Measurements from ENCODE around the gene DNAH9. TPM values are rescaled to one million over a fixed set of nuclear protein-coding genes. Genes with fewer than 3 reads are reported as not detected.

Gene DNAH9
- total RNA-seq, 2 donors from 2014 or later: not detected

GRCh38 chr17:11779892-11780291 is 181.6 kb downstream of the DNAH9 start:
- DNase-seq (ENCODE audit: low spot score) (no peak), ATAC-seq (ENCODE audit: insufficient number of reproducible peaks, low FRiP score, low read depth) (no peak)
- TF ChIP-seq, protein P1, sequence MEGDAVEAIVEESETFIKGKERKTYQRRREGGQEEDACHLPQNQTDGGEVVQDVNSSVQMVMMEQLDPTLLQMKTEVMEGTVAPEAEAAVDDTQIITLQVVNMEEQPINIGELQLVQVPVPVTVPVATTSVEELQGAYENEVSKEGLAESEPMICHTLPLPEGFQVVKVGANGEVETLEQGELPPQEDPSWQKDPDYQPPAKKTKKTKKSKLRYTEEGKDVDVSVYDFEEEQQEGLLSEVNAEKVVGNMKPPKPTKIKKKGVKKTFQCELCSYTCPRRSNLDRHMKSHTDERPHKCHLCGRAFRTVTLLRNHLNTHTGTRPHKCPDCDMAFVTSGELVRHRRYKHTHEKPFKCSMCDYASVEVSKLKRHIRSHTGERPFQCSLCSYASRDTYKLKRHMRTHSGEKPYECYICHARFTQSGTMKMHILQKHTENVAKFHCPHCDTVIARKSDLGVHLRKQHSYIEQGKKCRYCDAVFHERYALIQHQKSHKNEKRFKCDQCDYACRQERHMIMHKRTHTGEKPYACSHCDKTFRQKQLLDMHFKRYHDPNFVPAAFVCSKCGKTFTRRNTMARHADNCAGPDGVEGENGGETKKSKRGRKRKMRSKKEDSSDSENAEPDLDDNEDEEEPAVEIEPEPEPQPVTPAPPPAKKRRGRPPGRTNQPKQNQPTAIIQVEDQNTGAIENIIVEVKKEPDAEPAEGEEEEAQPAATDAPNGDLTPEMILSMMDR (IDR thresholded peaks at IDR 0.05): no peak
- Histone ChIP-seq H3K27ac (no peak overlapping the region), H3K4me3 (no peak overlapping the region), H3K36me3 (no peaks in the 10 kb centered on the region), H3K27me3 (replicated peaks; ENCODE audit: insufficient read depth) (no peaks in the 10 kb centered on the region), H3K4me1 (ENCODE audit: control insufficient read depth in 1 of 2, low read depth in 2 of 2) (no peaks in the 10 kb centered on the region), H3K9me3 (no peaks in the 10 kb centered on the region)

- TF ChIP-seq, protein P1 (IDR thresholded peaks at IDR 0.05): no peak
- no peak overlapping the region for H3K27ac ChIP-seq
- no peaks in the 10 kb centered on the region for H3K9me3 ChIP-seq
- no peak for DNase-seq (ENCODE audit: low spot score)
- no peaks in the 10 kb centered on the region for H3K27me3 ChIP-seq (replicated peaks; ENCODE audit: insufficient read depth)
- no peak for ATAC-seq (ENCODE audit: insufficient number of reproducible peaks, low FRiP score, low read depth)
- no peak overlapping the region for H3K4me3 ChIP-seq
- H3K4me1 ChIP-seq (ENCODE audit: control insufficient read depth in 1 of 2, low read depth in 2 of 2): no peaks in the 10 kb centered on the region
- H3K36me3 ChIP-seq: no peaks in the 10 kb centered on the region
Observed at GRCh38 chr17:11780621-11781020, 182.4 kb downstream of the DNAH9 start.

DNA sequence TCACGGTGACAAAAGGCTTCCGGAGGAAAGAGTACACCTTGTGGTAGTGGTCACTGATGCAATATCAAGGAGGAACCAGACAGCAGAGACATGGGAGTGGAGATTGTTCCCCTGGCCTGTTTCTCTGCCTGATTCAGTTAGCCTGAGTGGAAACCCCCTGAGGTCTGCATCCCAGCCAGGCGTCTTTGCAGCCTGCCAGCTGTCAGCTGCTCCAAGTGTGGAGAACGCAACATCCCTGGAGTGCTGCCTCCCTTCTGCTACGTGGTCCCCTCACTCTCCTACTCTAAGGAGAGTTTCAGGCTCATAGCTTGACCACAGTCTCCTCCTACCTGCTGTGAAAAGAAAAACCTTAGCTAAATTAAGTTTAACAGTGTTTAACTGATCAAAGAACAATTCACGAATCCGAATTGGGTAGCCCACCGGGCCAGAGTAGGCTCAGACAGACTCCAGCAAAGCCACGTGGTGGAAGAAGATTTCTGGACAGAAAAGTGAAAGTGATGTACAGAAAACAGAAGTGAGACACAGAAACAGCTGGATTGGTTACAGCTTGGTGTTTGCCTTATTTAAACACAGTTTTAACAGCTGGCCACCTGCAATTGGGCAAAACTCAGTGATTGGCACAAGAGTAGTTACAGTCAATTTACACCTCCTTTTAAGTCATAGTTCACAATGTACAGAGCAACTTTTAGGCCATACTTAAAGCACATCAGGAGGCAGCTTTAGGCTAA is 188.6 kb downstream of the DNAH9 start:
- TF ChIP-seq, protein P1 (IDR thresholded peaks at IDR 0.05): no peak
- Histone ChIP-seq H3K36me3 (no peaks in the 10 kb centered on the region), H3K9me3 (no peaks in the 10 kb centered on the region), H3K4me1 (ENCODE audit: control insufficient read depth in 1 of 2, low read depth in 2 of 2) (no peaks in the 10 kb centered on the region), H3K27ac (no peak overlapping the region), H3K4me3 (no peak overlapping the region), H3K27me3 (replicated peaks; ENCODE audit: insufficient read depth) (no peaks in the 10 kb centered on the region)
- ATAC-seq (ENCODE audit: insufficient number of reproducible peaks, low FRiP score, low read depth): no peak
- no peak for DNase-seq (ENCODE audit: low spot score)

GRCh38 chr17:11795906-11796305 is 197.6 kb downstream of the DNAH9 start:
- DNase-seq (ENCODE audit: low spot score): no peak
- TF ChIP-seq, protein P1 (IDR thresholded peaks at IDR 0.05): no peak
- Histone ChIP-seq H3K36me3 (no peaks in the 10 kb centered on the region), H3K4me1 (ENCODE audit: control insufficient read depth in 1 of 2, low read depth in 2 of 2) (no peaks in the 10 kb centered on the region), H3K9me3 (no peaks in the 10 kb centered on the region), H3K27me3 (replicated peaks; ENCODE audit: insufficient read depth) (no peaks in the 10 kb centered on the region), H3K27ac (no peak overlapping the region), H3K4me3 (no peak overlapping the region)
- no peak for ATAC-seq (ENCODE audit: insufficient number of reproducible peaks, low FRiP score, low read depth)

- H3K27me3 ChIP-seq (replicated peaks; ENCODE audit: insufficient read depth): no peaks in the 10 kb centered on the region
- TF ChIP-seq, protein P1 (IDR thresholded peaks at IDR 0.05): no peak
- no peak for ATAC-seq (ENCODE audit: insufficient number of reproducible peaks, low FRiP score, low read depth)
Observed at GRCh38 chr17:11797803-11798202, 199.5 kb downstream of the DNAH9 start.

More at GRCh38 chr17:11797803-11798202, 199.5 kb downstream of the DNAH9 start:
- Histone ChIP-seq H3K27ac (no peak overlapping the region), H3K4me1 (ENCODE audit: control insufficient read depth in 1 of 2, low read depth in 2 of 2) (no peaks in the 10 kb centered on the region), H3K9me3 (no peaks in the 10 kb centered on the region), H3K36me3 (no peaks in the 10 kb centered on the region), H3K4me3 (no peak overlapping the region)
- DNase-seq (ENCODE audit: low spot score): no peak
